Measurements from ENCODE around the gene WDR72. TPM values are rescaled to one million over a fixed set of nuclear protein-coding genes. Genes with fewer than 3 reads are reported as not detected.

The WDR72 gene
- total RNA-seq, 1 donor from 2014 or later: not detected

DNA sequence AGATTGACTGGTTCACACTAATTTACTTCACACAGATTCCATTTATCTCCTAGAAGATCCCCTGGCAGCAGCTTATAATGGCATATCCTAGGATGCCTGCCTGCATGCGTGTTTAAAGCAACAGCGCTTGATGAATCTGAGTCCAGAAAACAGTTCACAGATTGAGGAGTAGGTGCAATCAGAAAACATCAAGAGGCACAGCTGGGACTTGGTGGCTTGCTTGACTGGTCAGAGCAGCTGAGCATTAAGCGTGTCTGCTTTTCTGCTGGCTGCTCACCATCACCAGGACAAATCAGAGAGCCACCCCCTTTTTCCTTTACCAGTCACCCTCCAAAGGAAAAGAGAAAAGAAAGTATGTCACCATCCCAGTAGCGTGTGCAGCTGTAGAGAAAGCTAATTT lies 223.6 kb downstream of the WDR72 start:
- DNase-seq (ENCODE audit: low read depth in 2 of 2): no peak

DNA sequence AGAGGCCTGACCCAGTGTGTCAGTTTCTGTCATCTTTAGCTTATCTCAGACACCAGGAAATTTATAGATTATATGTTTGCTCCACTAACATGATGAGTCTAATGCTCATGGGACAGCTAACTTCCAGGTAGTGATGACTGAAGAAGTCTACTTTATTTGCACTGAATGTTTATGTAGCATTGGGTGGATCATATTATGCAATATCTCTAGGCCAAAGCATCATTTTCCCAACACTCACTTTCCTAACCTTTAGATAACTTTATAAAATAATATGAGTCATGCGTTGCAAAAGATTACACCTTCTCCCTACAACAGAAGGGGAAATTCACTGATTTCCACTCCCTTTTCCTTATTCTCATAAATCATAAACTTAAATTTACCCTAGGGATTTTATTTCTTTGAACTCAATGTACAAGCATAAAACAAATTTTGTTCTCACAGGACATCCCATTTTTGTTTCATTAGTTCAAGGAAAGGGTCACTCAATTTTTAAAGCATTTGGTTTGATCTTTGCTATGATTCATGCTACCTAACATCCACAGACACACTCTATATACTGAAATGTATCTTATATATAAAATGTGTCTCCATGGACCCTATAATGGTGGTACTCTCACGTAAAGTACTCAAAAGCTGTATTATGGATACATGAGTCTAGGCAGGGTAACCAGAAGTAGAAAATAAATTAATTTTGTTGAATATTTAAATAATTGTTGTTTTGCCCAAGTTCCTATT lies 225.2 kb downstream of the WDR72 start:
- no peak for DNase-seq (ENCODE audit: low read depth in 2 of 2)

DNA sequence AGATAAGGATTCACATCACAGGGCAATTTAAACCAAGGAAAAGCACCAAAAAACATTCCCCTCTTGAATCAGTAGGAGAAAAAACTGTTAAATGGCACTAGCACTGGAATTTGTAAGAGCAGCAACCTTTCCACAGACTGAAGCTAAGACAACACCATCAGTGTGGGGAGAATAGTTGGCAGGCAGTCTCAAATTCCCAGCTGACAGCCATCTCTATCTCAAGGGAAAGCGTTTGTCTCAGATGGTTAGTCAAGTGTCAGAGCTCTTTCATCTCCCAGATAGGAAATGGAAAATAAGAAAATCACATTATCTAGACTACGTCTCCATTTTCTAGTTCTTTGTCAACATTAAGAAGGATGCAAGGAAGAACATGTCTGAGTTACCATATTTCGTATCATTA lies 228.7 kb downstream of the WDR72 start:
- no peak for DNase-seq (ENCODE audit: low read depth in 2 of 2)

DNA sequence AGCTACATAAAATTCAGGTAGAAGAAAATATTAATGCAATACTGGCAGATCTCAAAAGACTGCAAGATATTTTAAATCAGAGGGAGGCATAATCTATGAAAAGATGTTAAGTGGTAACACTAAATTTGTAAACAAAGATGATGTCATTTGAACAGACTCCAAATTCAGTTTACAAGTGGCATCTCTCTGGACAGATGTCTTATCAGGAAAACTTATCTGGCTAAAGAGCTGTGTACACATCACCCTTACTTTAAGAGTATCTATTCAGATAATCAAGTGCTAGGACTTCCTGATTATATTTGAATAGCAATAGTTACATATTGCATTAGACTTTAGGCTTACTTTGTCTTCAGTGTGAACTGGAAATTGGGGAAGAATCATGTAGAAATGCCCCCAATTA lies 231.5 kb downstream of the WDR72 start:
- no peak for DNase-seq (ENCODE audit: low read depth in 2 of 2)

DNA sequence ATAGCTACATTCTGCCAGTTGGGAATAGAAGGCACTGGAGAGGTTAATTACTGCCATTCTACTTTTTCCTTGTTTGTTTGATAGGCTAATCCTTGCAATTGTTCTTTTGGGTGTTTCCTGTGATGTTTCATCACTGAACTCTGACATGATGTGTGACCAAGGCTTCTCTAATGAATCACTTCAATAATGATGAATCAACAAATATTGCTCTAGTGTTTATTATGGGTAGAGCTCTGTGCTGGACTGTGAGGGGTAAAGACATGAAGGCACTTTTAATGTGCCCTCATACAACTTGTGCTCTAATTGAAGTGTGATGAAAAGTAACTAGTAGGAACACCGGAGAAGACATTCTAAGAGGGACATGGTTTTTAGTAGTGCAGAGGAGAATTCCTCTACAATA lies 233.6 kb downstream of the WDR72 start:
- no peak for DNase-seq (ENCODE audit: low read depth in 2 of 2)

DNA sequence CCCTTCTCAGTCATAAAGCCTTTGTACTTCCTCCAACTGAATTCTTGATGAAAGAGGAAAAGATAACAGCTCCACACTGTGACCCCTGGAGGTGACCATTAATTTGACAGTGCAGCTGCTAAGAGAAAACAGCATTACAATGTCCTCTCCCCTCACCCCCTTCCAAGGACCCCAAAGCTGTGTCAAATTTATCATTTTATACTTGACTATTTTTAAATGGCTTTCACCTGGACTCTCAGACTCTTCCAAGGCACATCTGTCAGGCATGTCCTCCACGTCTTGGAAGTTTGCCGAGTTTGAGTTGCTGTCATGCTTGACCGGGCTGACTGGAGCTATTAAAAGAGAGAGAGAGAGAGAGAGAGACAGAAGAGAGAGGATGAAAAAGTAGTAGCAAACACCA lies 236.5 kb downstream of the WDR72 start:
- DNase-seq (ENCODE audit: low read depth in 2 of 2): no peak

DNA sequence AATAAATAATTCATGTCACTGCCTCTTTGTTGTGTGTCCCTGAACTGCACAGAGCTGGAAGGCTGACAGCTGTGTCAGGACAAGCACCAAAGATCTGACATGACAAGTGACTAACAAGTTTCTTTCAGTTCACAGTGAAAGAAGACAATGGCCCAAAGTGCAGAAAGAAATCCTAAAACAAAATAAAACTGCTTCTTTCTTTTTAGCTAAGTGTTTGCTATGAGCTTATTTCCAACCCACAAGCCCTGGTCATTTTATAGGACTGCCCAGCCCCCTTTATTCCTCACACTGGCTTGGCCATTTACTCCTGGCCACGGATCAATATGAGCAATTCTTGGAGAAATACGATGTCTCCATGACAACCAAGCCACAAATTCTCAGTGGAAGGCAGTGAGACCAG lies 238.5 kb downstream of the WDR72 start:
- no peak for DNase-seq (ENCODE audit: low read depth in 2 of 2)

DNA sequence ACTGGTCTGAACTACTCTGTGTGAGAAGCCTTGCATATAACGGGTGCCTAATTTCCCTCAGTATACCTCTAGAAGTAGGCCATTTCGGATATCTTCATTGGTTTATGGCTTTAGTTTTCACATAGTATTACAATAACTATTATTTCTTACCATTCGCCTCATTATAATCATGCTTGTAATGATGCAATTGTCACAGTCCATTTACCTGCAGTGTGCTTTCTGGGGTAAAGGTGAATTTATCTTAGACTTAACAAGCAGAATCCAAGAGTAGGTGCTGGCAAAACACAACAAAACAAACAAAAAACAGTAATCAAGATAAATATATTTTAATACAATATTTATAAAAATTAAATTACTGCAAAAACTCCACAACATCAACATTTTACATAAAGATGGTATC lies 246.0 kb downstream of the WDR72 start:
- DNase-seq (ENCODE audit: low read depth in 2 of 2): no peak

DNA sequence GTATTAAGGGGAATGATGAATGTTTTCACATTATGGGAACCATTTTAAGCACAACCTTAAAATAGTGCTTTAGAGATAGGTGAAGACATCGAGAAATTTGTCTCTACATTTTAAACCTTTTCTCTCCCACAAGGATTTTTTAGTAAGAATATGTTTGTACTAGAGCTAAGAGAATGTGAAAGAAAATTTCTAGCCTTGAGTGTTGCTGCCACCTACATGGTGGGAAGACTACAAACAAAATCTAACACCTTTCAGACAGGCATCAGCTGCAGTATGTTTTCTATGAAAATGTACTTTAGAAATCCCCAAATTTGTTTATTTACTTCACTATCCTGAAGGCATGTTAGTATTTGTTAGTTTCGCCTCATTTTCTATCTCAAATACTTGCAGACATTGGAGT lies 247.4 kb downstream of the WDR72 start:
- no peak for DNase-seq (ENCODE audit: low read depth in 2 of 2)

DNA sequence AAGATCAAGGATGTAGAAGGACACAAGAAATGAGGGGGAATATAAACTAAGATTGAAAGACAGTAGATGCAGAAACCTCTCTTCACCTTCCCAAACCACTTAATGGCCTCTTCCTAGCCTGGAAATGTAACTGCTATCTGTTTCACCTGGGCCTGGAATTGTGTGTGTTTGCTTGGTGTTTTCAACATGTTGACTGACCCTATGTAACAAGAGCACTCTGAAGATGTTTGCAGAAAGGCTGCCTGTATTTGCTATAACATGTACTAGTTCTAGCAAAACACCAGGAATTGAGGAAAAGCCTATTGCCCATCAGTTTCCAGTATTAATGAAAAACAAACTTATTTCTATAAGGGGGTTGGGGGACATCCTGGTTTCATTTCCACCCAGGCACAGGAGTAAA lies 248.3 kb downstream of the WDR72 start:
- no peak for DNase-seq (ENCODE audit: low read depth in 2 of 2)

DNA sequence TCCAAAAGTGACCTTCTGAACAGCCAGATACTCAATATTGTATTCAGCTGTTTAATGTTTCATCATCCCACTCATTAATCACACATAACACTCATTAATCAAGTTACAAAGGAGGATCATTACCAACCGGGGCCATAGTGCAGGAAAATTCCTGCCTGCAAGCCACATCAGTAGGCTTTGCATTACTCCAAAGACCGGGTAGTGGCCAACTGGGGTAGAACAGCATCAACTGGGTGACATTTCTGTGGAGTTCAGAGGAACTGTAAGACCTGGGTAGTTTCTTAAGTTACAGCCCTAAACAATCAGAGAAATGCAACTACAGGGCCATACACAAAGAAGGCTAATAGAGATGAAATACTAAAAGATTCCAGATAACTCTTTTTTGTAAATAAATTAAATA lies 253.1 kb downstream of the WDR72 start:
- no peak for DNase-seq (ENCODE audit: low read depth in 2 of 2)

DNA sequence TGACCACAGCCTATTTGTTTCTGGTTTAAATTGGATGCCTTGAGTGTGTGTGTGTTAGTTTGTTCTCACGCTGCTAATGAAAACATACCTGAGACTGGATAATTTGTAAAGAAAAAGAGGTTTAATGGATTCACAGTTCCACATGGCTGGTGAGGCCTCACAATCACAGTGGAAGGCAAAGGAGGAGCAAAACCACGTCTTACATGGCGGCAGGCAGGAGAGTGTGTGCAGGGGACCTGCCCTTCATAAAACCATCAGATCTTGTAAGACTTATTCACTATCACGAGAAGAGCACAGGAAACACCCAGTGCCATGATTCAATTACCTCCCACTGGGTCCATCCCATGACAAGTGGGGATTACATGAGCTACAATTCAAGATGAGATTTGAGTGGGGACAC lies 260.5 kb downstream of the WDR72 start:
- DNase-seq (ENCODE audit: low read depth in 2 of 2): no peak

DNA sequence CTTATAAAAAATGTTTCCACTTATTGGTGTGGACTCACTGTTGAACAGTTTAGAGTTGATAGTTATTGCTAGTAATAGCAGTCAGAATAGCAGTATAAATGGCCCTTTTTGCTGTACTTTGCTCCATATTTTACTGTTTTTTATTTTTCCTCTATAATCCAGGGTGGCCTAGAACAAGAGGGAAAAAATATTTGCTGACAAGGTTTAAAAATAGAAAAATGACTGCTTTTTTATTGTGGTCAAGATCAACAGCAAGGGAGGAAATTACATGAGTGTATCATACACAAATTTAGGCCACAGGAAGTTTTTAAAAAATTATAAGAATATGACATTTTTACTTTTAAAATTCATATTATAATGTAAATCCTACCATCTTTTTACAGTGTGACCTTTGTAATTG lies 269.1 kb downstream of the WDR72 start:
- DNase-seq (ENCODE audit: low read depth in 2 of 2): no peak

DNA sequence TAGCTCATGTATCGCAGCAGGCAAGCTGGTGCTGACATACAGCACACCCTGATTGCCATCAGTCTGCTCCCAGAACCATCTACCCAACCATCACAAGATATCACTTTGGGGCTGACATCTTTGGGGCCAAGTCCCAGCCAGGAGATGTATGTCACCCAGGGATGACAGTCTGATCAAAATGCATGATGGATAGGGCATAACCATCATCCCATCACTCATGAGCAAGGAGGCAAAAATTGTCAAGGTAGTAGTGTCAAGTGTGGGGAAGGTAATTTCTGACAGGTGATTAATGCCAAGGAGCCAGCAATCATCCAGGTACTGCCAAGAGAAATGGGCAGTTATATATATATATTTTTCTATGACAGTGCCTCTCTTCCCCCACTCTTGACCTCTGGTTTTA lies 277.4 kb downstream of the WDR72 start:
- no peak for DNase-seq (ENCODE audit: low read depth in 2 of 2)

DNA sequence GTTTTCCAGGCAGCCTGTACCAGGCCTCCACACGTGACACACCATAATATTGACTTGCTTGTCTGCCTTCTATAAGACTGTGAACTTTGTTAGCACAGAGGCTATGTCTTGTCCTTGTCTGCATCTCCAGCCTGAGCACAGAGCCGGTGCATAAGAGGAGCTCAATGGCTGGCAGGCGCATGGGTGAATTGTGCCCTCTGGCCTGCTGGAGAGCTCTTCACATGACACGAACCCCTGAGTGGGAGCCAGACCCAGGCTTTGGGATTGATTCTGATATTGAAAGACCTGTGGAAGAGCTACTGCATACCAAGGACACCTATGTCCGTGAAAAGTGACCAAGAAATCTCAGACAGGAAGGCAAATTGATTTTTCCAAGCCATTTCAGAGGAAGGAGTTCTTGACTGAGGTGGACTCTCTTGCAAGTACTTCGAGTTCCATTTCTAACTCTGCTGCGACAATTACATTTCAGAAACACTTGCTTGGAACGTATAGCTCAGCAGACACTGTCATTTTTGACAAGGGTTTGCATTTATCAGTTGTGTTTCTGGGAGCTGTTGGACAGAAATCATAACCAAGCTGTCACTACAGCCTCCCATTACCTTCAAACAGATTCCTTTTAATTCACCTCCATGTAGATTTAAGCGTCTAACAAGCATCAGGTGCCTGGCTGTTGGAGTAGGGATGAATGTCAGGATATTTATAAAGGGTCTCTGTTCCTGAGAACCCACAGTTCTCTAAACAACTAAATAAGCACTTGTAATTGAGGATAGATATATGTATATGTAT lies 281.3 kb downstream of the WDR72 start:
- DNase-seq (ENCODE audit: low read depth in 2 of 2): no peak

DNA sequence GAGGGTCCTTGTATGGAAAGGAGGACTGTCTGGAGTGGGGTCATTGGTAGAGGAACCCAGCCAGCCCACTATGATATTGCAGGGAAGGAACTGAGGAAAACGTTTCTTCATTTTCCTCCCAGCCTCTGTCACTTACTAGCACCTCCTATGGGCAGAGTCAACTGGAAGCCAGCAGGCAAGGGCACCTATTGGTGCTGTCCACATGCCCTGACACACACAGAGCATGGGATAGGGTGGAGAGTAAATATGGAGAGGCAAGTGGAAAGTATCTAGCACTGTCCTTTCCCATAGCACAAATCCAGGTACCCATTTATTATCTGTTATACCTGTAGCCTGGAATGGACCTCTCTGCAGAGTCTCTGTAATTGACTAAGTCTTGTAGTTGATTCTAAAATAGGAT lies 285.6 kb downstream of the WDR72 start:
- no peak for DNase-seq (ENCODE audit: low read depth in 2 of 2)

DNA sequence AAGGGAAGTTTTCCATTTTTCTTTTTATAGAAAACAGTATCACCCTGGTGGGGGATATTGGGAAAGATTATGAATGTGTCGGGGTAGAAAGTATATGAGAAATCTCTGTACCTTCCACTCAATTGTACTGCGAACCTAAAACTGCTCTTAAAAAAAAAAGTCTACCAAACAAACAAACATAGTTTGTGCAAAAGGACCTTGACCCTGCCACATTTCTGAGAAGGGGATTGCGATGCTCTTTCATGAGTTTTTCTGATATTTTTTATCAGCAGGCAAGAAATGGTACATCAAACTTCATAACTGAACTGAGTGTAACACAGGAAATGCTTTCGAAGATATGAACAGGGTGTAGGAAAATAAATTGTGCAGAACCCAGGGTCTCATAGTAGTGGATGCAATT lies 286.0 kb downstream of the WDR72 start:
- DNase-seq (ENCODE audit: low read depth in 2 of 2): no peak

DNA sequence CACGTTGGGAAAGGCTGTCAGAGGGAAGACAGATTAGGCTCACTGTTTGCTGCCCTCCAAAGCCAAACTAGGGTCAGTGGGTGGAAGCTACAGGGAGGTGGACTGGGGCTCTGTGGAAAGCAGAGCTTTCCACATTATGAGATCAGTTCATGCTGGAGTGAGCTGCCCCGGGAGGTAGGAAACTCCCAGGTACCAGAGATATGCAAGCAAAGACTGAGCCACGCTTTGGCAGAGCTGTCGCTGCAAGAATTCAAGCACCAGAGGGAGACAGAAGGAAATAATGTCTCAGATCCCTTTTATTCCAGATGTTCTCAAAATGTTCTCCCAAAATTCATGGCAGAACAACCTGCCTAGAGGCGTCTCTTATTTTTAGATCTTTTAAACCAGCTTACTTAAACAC lies 286.6 kb downstream of the WDR72 start:
- no peak for DNase-seq (ENCODE audit: low read depth in 2 of 2)

DNA sequence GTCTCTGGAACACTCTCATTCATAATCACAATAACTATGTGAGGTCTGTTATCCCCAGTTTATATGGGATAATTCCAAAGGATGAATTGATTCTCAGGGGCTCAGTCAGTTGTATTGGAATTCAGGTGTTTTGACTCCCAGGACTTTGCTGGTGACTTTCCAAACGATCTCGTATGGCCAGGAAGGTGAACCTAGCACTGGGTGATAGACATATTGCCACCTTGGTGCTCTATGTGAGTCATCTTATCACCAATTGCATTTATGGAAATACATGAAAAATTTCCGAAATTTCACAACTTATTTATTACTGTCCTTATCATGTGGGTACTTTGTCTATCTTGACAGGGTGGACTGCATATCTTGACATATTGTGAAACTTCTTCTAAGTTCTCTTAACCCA lies 287.3 kb downstream of the WDR72 start:
- DNase-seq (ENCODE audit: low read depth in 2 of 2): no peak

DNA sequence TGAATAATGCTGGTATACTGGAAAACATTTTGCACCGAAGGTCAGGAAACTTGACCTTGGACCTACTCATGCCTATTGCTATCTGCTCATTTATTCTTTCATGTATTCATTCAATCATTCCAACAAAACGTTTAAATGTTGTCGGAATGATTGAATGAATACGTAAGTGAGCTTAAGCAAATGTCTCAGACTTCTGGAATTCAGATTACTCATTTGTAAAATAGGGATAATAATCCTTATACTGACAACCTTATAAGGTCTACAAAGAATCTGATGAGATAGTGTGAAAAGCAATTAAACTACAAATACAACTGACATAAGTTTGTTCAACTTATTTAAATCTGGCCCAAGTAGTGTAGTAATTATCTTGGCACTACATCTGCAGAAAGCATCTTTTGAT lies 288.7 kb downstream of the WDR72 start:
- no peak for DNase-seq (ENCODE audit: low read depth in 2 of 2)

DNA sequence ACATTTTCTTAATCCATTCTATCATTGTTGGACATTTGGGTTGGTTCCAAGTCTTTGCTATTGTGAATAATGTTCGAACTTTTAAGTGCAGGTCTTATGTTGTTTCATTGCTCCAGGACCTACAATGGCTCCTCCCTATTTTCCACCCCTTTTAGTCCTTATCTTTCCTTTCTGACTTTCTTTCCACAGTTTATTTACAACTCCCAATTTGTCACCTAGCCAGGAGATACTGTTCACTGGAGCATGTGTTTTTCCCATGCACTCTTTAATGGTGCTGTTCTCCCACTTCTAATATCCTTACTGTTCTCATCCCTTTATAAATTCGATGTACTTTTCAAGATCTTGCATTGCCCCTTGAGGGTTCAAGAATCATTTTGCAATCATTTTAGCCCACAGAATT lies 290.0 kb downstream of the WDR72 start:
- no peak for DNase-seq (ENCODE audit: low read depth in 2 of 2)
